Measurements from ENCODE around the gene TMEM132A.

Gene TMEM132A

DNA sequence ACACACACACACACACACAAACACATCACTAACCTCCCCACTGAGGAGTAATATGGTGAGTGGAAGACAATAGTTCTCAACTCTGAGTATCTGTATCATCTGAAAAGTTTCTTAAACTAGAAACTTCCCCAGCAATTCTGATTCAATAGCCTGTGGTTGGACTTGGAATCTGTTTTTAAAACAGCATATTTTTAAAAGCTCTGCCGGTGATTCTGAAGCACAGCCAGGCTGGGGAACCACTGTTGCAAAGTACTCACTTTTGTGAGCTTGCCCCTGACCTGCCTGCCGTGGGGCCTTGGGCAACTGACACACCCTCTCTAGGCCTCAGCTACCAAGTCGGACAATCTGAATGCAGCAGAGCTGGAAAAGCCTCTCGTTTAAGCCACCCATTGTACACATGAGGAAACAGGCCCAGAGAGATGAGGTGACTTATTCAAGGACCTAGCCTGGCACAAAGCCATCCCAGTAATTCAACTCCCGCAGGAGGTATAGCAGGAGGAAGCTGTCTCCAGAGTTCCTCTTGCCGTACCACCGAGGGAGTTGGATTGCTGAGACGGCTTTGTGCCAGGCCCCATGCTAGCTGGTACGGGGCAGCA, 18.8 kb downstream of the TMEM132A start:
- no peak for DNase-seq (ENCODE audit: low read depth)
- TF ChIP-seq POLR2A (IDR thresholded peaks at IDR 0.05; ENCODE audit: extremely low read depth, insufficient read length) (no peak), MAX (IDR thresholded peaks at IDR 0.05; ENCODE audit: low read depth, low read length) (no peak)
- H3K4me3 ChIP-seq (ENCODE audit: low read depth, low read length) = no peak overlapping the region

DNA sequence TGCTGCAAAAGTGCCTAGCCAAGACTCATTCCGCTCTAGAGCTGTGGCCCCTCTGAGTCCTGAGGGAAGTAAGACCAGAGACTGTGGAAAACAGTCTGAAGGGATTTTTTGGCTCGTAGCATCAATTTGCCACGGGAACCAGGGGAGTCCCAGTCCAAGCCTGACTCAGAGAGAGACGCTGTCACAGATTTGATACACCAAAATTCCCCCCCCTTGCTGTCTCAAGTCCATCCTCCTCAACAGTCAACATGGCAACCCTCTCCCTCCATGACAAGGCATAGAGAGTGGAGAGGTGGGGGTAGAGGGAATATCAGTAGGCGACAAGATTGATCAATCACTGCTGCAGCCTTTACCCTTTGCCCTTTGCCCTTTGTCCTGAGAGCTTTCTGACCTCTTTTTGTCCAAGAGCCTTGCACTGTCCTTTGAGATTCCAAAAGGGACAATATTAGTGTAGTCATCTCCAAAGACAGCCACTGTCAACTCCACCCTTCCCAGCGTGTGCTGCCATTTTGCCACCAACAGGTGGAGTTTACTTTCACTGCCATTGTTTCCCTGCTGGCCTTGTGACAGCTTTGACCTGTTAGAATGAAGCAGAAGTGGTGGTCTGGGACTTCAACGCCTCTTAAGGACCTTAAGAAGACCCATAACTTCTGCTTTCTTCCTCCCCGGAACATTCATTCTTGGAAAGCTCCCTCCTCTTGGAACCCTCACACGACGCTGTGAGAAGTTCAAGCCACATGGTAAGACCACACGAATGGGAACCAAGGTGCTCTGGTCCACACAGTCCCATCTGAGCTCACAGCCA, 20.4 kb downstream of the TMEM132A start:
- no peak overlapping the region for H3K4me3 ChIP-seq (ENCODE audit: low read depth, low read length)
- peak; percentile 63 for DNase-seq (ENCODE audit: low read depth)
- TF ChIP-seq MYC (IDR thresholded peaks at IDR 0.05; ENCODE audit: low read depth, low read length) (no peak), CTCF (IDR thresholded peaks at IDR 0.05; ENCODE audit: low read depth, low read length) (peak; percentile 37)

GRCh38 chr11:60945295-60945667, 21.0 kb downstream of the TMEM132A start:
- H3K4me3 ChIP-seq (ENCODE audit: low read depth, low read length) = no peak overlapping the region
- TF ChIP-seq CTCF (IDR thresholded peaks at IDR 0.05; ENCODE audit: low read depth, low read length) (no peak), POLR2A (IDR thresholded peaks at IDR 0.05; ENCODE audit: extremely low read depth, insufficient read length) (no peak), MAX (IDR thresholded peaks at IDR 0.05; ENCODE audit: low read depth, low read length) (no peak), MYC (IDR thresholded peaks at IDR 0.05; ENCODE audit: low read depth, low read length) (no peak)
- DNase-seq (ENCODE audit: low read depth) = no peak

- TF ChIP-seq MAX (IDR thresholded peaks at IDR 0.05; ENCODE audit: low read depth, low read length) (no peak), POLR2A (IDR thresholded peaks at IDR 0.05; ENCODE audit: extremely low read depth, insufficient read length) (no peak), CTCF (IDR thresholded peaks at IDR 0.05; ENCODE audit: low read depth, low read length) (no peak), MYC (IDR thresholded peaks at IDR 0.05; ENCODE audit: low read depth, low read length) (no peak)
- DNase-seq (ENCODE audit: low read depth) = no peak
- H3K4me3 ChIP-seq (ENCODE audit: low read depth, low read length) = no peak overlapping the region
Measured at GRCh38 chr11:60946601-60947264, 22.5 kb downstream of the TMEM132A start.

DNA sequence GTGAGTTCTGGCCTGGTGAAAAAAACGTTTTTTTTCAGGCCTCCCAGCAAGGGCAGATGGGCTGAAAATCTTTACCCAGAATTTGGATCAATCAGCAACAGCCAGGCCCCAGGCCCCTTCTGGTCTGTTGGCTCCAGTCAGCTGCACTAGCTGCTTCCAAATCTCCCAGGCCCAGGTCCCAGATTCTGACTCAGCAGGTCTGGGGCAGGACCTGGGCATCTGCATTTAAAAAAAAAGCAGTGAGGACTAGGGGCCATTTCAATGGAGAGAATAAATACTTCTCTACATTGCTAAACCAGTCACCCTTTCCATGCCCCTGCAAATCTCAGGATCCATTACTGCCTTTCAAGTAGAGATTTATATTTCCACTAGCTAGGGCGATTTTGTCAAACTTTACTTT, 23.4 kb downstream of the TMEM132A start:
- DNase-seq (ENCODE audit: low read depth) = no peak
- no peak overlapping the region for H3K4me3 ChIP-seq (ENCODE audit: low read depth, low read length)
- no peak for TF ChIP-seq POLR2A (IDR thresholded peaks at IDR 0.05; ENCODE audit: extremely low read depth, insufficient read length)
- TF ChIP-seq MYC (IDR thresholded peaks at IDR 0.05; ENCODE audit: low read depth, low read length) = no peak
- TF ChIP-seq CTCF (IDR thresholded peaks at IDR 0.05; ENCODE audit: low read depth, low read length) = no peak
- TF ChIP-seq MAX (IDR thresholded peaks at IDR 0.05; ENCODE audit: low read depth, low read length) = no peak

- no peak for DNase-seq (ENCODE audit: low read depth)
- TF ChIP-seq MAX (IDR thresholded peaks at IDR 0.05; ENCODE audit: low read depth, low read length) = no peak
- no peak overlapping the region for H3K4me3 ChIP-seq (ENCODE audit: low read depth, low read length)
Measured at GRCh38 chr11:60948250-60948649, 24.0 kb downstream of the TMEM132A start.

All from NB4 (cell line).